Measurements from ENCODE around the gene COX20.

The COX20 gene

GRCh38 chr1:244864253-244865027 lies 29.0 kb downstream of the COX20 start, which contains the start of gene HNRNPU:
Gene HNRNPU (minus strand): TSS chr1:244864543. CDS start chr1:244864307, 236 bp downstream.
- in situ Hi-C loops (cut with HindIII; ENCODE audit: low pct_ligation_motif_present, low pct_unique_long_range_greater_than_20kb, low sequenced_read_pairs) = no loop called here
- peak; percentile 98 for DNase-seq

- in situ Hi-C loops (cut with HindIII; ENCODE audit: low pct_ligation_motif_present, low pct_unique_long_range_greater_than_20kb, low sequenced_read_pairs) = no loop called here
- no peak for DNase-seq
Measured at GRCh38 chr1:244865028-244865371, 29.5 kb downstream of the COX20 start.

GRCh38 chr1:244865820-244866219 lies 30.4 kb downstream of the COX20 start:
- DNase-seq = no peak
- in situ Hi-C loops (cut with HindIII; ENCODE audit: low pct_ligation_motif_present, low pct_unique_long_range_greater_than_20kb, low sequenced_read_pairs) = no loop called here

- in situ Hi-C loops (cut with HindIII; ENCODE audit: low pct_ligation_motif_present, low pct_unique_long_range_greater_than_20kb, low sequenced_read_pairs) = no loop called here
- no peak for DNase-seq
Measured at GRCh38 chr1:244866355-244866754, 30.9 kb downstream of the COX20 start.

GRCh38 chr1:244868484-244869363 lies 33.3 kb downstream of the COX20 start:
- in situ Hi-C loops (cut with HindIII; ENCODE audit: low pct_ligation_motif_present, low pct_unique_long_range_greater_than_20kb, low sequenced_read_pairs) = no loop called here
- no peak for DNase-seq

GRCh38 chr1:244869364-244869827 lies 33.9 kb downstream of the COX20 start:
- in situ Hi-C loops (cut with HindIII; ENCODE audit: low pct_ligation_motif_present, low pct_unique_long_range_greater_than_20kb, low sequenced_read_pairs) = no loop called here
- no peak for DNase-seq

GRCh38 chr1:244869950-244870349 lies 34.5 kb downstream of the COX20 start:
- no peak for DNase-seq
- in situ Hi-C loops (cut with HindIII; ENCODE audit: low pct_ligation_motif_present, low pct_unique_long_range_greater_than_20kb, low sequenced_read_pairs) = no loop called here

- in situ Hi-C loops (cut with HindIII; ENCODE audit: low pct_ligation_motif_present, low pct_unique_long_range_greater_than_20kb, low sequenced_read_pairs) = no loop called here
- no peak for DNase-seq
Measured at GRCh38 chr1:244874974-244875579, 39.6 kb downstream of the COX20 start.

GRCh38 chr1:244876228-244876910 lies 40.9 kb downstream of the COX20 start:
- in situ Hi-C loops (cut with HindIII; ENCODE audit: low pct_ligation_motif_present, low pct_unique_long_range_greater_than_20kb, low sequenced_read_pairs) = no loop called here
- DNase-seq = no peak

GRCh38 chr1:244878681-244879080 lies 43.2 kb downstream of the COX20 start:
- no peak for DNase-seq
- in situ Hi-C loops (cut with HindIII; ENCODE audit: low pct_ligation_motif_present, low pct_unique_long_range_greater_than_20kb, low sequenced_read_pairs) = no loop called here

- in situ Hi-C loops (cut with HindIII; ENCODE audit: low pct_ligation_motif_present, low pct_unique_long_range_greater_than_20kb, low sequenced_read_pairs) = no loop called here
- no peak for DNase-seq
Measured at GRCh38 chr1:244881552-244882280, 46.3 kb downstream of the COX20 start.

- DNase-seq = no peak
- in situ Hi-C loops (cut with HindIII; ENCODE audit: low pct_ligation_motif_present, low pct_unique_long_range_greater_than_20kb, low sequenced_read_pairs) = no loop called here
Measured at GRCh38 chr1:244887281-244887680, 51.8 kb downstream of the COX20 start.

GRCh38 chr1:244893836-244894235 lies 58.4 kb downstream of the COX20 start:
- DNase-seq = no peak
- in situ Hi-C loops (cut with HindIII; ENCODE audit: low pct_ligation_motif_present, low pct_unique_long_range_greater_than_20kb, low sequenced_read_pairs) = no loop called here
